Stomach (tissue), 4 donors: Measurements from ENCODE around the gene MTCH1.

ENCODE experiments used
- CTCF ChIP-seq, 7 experiments: fragments of 450-650 bp in 4 of 7; fragments of 200-600 bp in 3 of 7; sonication (generic) in 3 of 7; IDR thresholded peaks; one replicate each; pipeline ENCODE4 v1.5.1; 2016 to 2019; ENCODE audit warnings: antibody characterized with exemption in 7 of 7, control low read depth in 2 of 7, mild to moderate bottlenecking in 1 of 7
- EP300 ChIP-seq: sonication (generic); formaldehyde crosslinking; IDR thresholded peaks from one replicate; pipeline ENCODE4 v1.6.1; 2017; ENCODE audit warnings: antibody characterized with exemption
- POLR2A ChIP-seq, 4 donors: fragments of 450-650 bp; IDR thresholded peaks; one replicate each; pipeline ENCODE4 v1.6.1; 2016; ENCODE audit warnings: antibody characterized with exemption in 4 of 4, control low read depth in 2 of 4, mild to moderate bottlenecking in 1 of 4, moderate library complexity in 1 of 4
- POLR2AphosphoS5 ChIP-seq, 3 donors: sonication (generic); formaldehyde crosslinking; IDR thresholded peaks; one replicate each; pipeline ENCODE4 v1.6.1; 2016; ENCODE audit warnings: antibody characterized with exemption in 3 of 3

- TF ChIP-seq POLR2AphosphoS5 (IDR thresholded peaks at IDR 0.05) (no peak), POLR2A (IDR thresholded peaks at IDR 0.05) (no peak), CTCF (IDR thresholded peaks at IDR 0.05) (no peak), EP300 (no peak)
These were observed 2.5 kb downstream of the MTCH1 start for GRCh38 chr6:36983538-36983937.
